Testis (tissue), 2 donors: ENCODE results near the gene TLE1.
"Not testable (repeated sequence)": the region's sequence is repeated elsewhere in the genome, so short reads cannot be mapped to it uniquely, and the experiment has no call there.

Experiments used
- POLR2A ChIP-seq: fragments of 450-650 bp; IDR thresholded peaks from one replicate; pipeline ENCODE4 v1.6.1; 2017; ENCODE audit warnings: antibody characterized with exemption, mild to moderate bottlenecking, moderate library complexity
- TF ChIP-seq, protein P1 (sequence below), 3 experiments: fragments of 450-650 bp in 2 of 3; fragments of 200-600 bp in 1 of 3; sonication (generic) in 1 of 3; IDR thresholded peaks; one replicate each; pipeline ENCODE4 v1.5.1; 2016 to 2019; ENCODE audit warnings: antibody characterized with exemption in 3 of 3, mild to moderate bottlenecking in 2 of 3, moderate library complexity in 1 of 3

DNA sequence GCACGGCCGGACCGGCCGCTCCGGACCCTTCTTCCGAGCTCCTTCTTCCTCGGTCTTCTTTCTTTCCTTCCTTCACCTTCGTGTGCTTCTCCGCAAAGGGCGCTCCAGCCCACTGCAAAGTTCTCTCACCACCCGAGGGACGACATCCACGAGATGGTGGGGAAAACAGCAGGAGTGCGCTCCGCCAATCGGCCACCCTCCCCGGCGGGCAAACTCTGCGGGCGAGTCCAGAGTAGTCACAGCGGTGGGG lies 329 bp downstream of the TLE1 start:
- TF ChIP-seq, protein P1, sequence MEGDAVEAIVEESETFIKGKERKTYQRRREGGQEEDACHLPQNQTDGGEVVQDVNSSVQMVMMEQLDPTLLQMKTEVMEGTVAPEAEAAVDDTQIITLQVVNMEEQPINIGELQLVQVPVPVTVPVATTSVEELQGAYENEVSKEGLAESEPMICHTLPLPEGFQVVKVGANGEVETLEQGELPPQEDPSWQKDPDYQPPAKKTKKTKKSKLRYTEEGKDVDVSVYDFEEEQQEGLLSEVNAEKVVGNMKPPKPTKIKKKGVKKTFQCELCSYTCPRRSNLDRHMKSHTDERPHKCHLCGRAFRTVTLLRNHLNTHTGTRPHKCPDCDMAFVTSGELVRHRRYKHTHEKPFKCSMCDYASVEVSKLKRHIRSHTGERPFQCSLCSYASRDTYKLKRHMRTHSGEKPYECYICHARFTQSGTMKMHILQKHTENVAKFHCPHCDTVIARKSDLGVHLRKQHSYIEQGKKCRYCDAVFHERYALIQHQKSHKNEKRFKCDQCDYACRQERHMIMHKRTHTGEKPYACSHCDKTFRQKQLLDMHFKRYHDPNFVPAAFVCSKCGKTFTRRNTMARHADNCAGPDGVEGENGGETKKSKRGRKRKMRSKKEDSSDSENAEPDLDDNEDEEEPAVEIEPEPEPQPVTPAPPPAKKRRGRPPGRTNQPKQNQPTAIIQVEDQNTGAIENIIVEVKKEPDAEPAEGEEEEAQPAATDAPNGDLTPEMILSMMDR (IDR thresholded peaks at IDR 0.05), result not testable (repeated sequence)
- TF ChIP-seq POLR2A, result not testable (repeated sequence)
